A549 (cell line): ENCODE results near the gene LGR5. TPM values are rescaled to one million over a fixed set of nuclear protein-coding genes. Genes with fewer than 3 reads are reported as not detected.

Source experiments
- ATAC-seq, 2 experiments: fragments of 200-7000 bp in 1 of 2; fragments of >200 bp in 1 of 2; cut with Nextera tagmentation in 1 of 2; cut with Tn5 transposase in 1 of 2; 3 replicates each; pipeline versions ENCODE4 v1.8.0 to v1.9.1; 2018 to 2020; ENCODE audit warnings: mild to moderate bottlenecking in 1 of 2, moderate library complexity in 1 of 2
- CTCF ChIA-PET: fragments of 300-600 bp; sonication (Branson Sonifier 250); formaldehyde crosslinking; extraction: SDS; loops from one replicate; lab custom pipeline; 2021; ENCODE audit warnings: antibody characterized with exemption, inconsistent platforms; lab: Yijun Ruan, JAX
- POLR2A ChIA-PET: fragments of 350-600 bp; formaldehyde crosslinking; extraction: SDS; loops from one replicate; lab custom pipeline; 2021; ENCODE audit warnings: antibody characterized with exemption, inconsistent platforms; lab: Yijun Ruan, JAX
- DNase-seq, 2 experiments: peaks; one replicate each; pipeline versions ENCODE4 v3.0.0 to v3.0.0-alpha.2; 2011 to 2016; ENCODE audit warnings: low read depth in 1 of 2, low spot score in 1 of 2
- FAIRE-seq: peaks from 2 replicates; lab custom pipeline; 2011; peaks lifted over from hg19 to GRCh38; lab: Jason Lieb, UNC
- H3K27ac ChIP-seq, 2 experiments: fragments of >200 bp; sonication (Bioruptor Twin); formaldehyde crosslinking; 3 replicates each; pipeline ENCODE4 v1.5.1; 2016 to 2017
- H3K4me1 ChIP-seq: fragments of >200 bp; sonication (Bioruptor Twin); formaldehyde crosslinking; 3 replicates; pipeline ENCODE4 v1.6.1; 2016
- H3K4me2 ChIP-seq: fragments of >200 bp; sonication (Bioruptor Twin); formaldehyde crosslinking; 3 replicates; pipeline ENCODE4 v1.6.1; 2016
- H3K4me3 ChIP-seq: fragments of >200 bp; sonication (Bioruptor Twin); formaldehyde crosslinking; 3 replicates; pipeline ENCODE4 v1.5.1; 2016
- H3K9me3 ChIP-seq: fragments of >200 bp; sonication (Bioruptor Twin); formaldehyde crosslinking; 3 replicates; pipeline ENCODE4 v1.6.1; 2016
- CBX8 ChIP-seq: fragments of 200-600 bp; sonication (generic); IDR thresholded peaks from 2 replicates; pipeline ENCODE4 v1.6.1; 2016
- CHD2 ChIP-seq: fragments of 150-350 bp; IDR thresholded peaks from 2 replicates; pipeline ENCODE4 v1.6.1; 2014; ENCODE audit warnings: low read length; ENCODE audit not compliant: partially characterized antibody
- CHD4 ChIP-seq: fragments of 200-600 bp; sonication (generic); IDR thresholded peaks from 2 replicates; pipeline ENCODE4 v1.6.1; 2016; ENCODE audit warnings: antibody characterized with exemption, mild to moderate bottlenecking, borderline replicate concordance
- EHF ChIP-seq: fragments of 250-450 bp; sonication (Bioruptor Pico); IDR thresholded peaks from 2 replicates; pipeline ENCODE4 v1.5.0; 2020; ENCODE audit warnings: mild to moderate bottlenecking
- FOSB ChIP-seq: fragments of 250-450 bp; sonication (Bioruptor Pico); IDR thresholded peaks from 2 replicates; pipeline ENCODE4 v1.5.0; 2020; ENCODE audit warnings: mild to moderate bottlenecking, moderate library complexity
- HDAC2 ChIP-seq: fragments of 200-600 bp; sonication (generic); IDR thresholded peaks from 2 replicates; pipeline ENCODE4 v1.6.1; 2016
- HEYL ChIP-seq: fragments of 250-450 bp; sonication (Bioruptor Pico); IDR thresholded peaks from 2 replicates; pipeline ENCODE4 v1.8.0; 2021; ENCODE audit warnings: mild to moderate bottlenecking, moderate library complexity
- HOXB5 ChIP-seq: fragments of 250-450 bp; sonication (Bioruptor Pico); IDR thresholded peaks from 2 replicates; pipeline ENCODE4 v1.5.0; 2020; ENCODE audit warnings: mild to moderate bottlenecking, moderate library complexity
- JUN ChIP-seq, 2 experiments: fragments of >200 bp; sonication (Bioruptor Twin); formaldehyde crosslinking; IDR thresholded peaks; 2 replicates in 1 of 2; 3 replicates in 1 of 2; pipeline ENCODE4 v1.6.1; 2016 to 2017
- JUNB ChIP-seq: fragments of >200 bp; sonication (Bioruptor Twin); formaldehyde crosslinking; IDR thresholded peaks from 2 replicates; pipeline ENCODE4 v1.6.1; 2016
- MAFK ChIP-seq: fragments of 450-650 bp; IDR thresholded peaks from 2 replicates; pipeline ENCODE4 v1.6.1; 2014; ENCODE audit not compliant: partially characterized antibody
- MAZ ChIP-seq: fragments of 150-350 bp; IDR thresholded peaks from 2 replicates; pipeline ENCODE4 v1.6.1; 2014; ENCODE audit warnings: antibody characterized with exemption, low read depth, low read length, borderline replicate concordance
- NFE2L2 ChIP-seq: fragments of 150-350 bp; conservative IDR thresholded peaks from 2 replicates; pipeline ENCODE4 v1.6.1; 2014; ENCODE audit warnings: low read length
- PHF8 ChIP-seq: fragments of 200-600 bp; sonication (generic); IDR thresholded peaks from 2 replicates; pipeline ENCODE4 v1.6.1; 2016; ENCODE audit warnings: low read depth, mild to moderate bottlenecking, antibody characterized with exemption, moderate library complexity, borderline replicate concordance
- POLR2AphosphoS2 ChIP-seq: conservative IDR thresholded peaks from 2 replicates; pipeline ENCODE4 v1.6.1; 2012; ENCODE audit warnings: low read length, improper control_type of control experiment, inconsistent platforms
- RARB ChIP-seq: fragments of 250-450 bp; sonication (Bioruptor Pico); IDR thresholded peaks from 2 replicates; pipeline ENCODE4 v1.8.0; 2021; ENCODE audit warnings: mild to moderate bottlenecking, moderate library complexity
- RCOR1 ChIP-seq: fragments of 150-350 bp; IDR thresholded peaks from 2 replicates; pipeline ENCODE4 v1.6.1; 2014; ENCODE audit warnings: antibody characterized with exemption, low read length, low read depth
- TFCP2L1 ChIP-seq: fragments of 250-450 bp; sonication (Bioruptor Pico); IDR thresholded peaks from 2 replicates; pipeline ENCODE4 v1.5.0; 2021; ENCODE audit warnings: mild to moderate bottlenecking
- TP53 ChIP-seq: fragments of 250-450 bp; sonication (Bioruptor Pico); IDR thresholded peaks from 2 replicates; pipeline ENCODE4 v1.5.0; 2021; ENCODE audit warnings: mild to moderate bottlenecking, moderate library complexity
- ZFP36 ChIP-seq: fragments of 450-650 bp; IDR thresholded peaks from 2 replicates; pipeline ENCODE4 v1.6.1; 2014; ENCODE audit warnings: borderline replicate concordance; ENCODE audit not compliant: partially characterized antibody
- ZNF302 ChIP-seq: fragments of 250-450 bp; sonication (Bioruptor Pico); IDR thresholded peaks from 2 replicates; pipeline ENCODE4 v1.9.0; 2021; ENCODE audit warnings: inconsistent platforms, mild to moderate bottlenecking, moderate library complexity
- WGBS: methylation state at CpG from one replicate; pipeline ENCODE4 v1.1.6; 2017; ENCODE audit errors: missing lambda C conversion rate; 5-methylcytosine and 5-hydroxymethylcytosine counted together
- polyA plus RNA-seq, 4 experiments: library from polyadenylated mRNA; depleted of rRNA in 3 of 4; stranded (reverse); fragments of >200 nt; fragmentation: RNase III in 1 of 4; extraction: RNeasy Plus Mini Kit Qiagen cat#74134 plus additional on column Dnase treatment in 1 of 4; gene quantifications; 2 replicates in 3 of 4; 3 replicates in 1 of 4; pipeline ENCODE4 v1.2.3, GENCODE V29; 2011 to 2017
- TF ChIP-seq, protein P1 (sequence below): fragments of 200-600 bp; sonication (generic); IDR thresholded peaks from 2 replicates; pipeline ENCODE4 v1.6.1; 2016; ENCODE audit warnings: antibody characterized with exemption, mild to moderate bottlenecking, moderate library complexity
- TF ChIP-seq, protein P2 (sequence below): fragments of 250-450 bp; sonication (Bioruptor Pico); IDR thresholded peaks from 2 replicates; pipeline ENCODE4 v1.5.0; 2020; ENCODE audit warnings: low read depth, mild to moderate bottlenecking, moderate library complexity
- TF ChIP-seq, protein P3 (sequence below): fragments of >200 bp; sonication (Bioruptor Twin); formaldehyde crosslinking; IDR thresholded peaks from 3 replicates; pipeline ENCODE4 v1.6.1; 2016
- TF ChIP-seq, protein P4 (sequence below): fragments of 150-350 bp; IDR thresholded peaks from 2 replicates; pipeline ENCODE4 v1.6.1; 2014; ENCODE audit warnings: low read depth, mild to moderate bottlenecking, low read length
- TF ChIP-seq, protein P5 (sequence below): fragments of 250-450 bp; sonication (Bioruptor Pico); IDR thresholded peaks from 2 replicates; pipeline ENCODE4 v1.5.0; 2021; ENCODE audit warnings: mild to moderate bottlenecking, moderate library complexity, borderline replicate concordance
- TF ChIP-seq, protein P6 (sequence below): IDR thresholded peaks from 2 replicates; pipeline ENCODE4 v1.6.1; 2012
- TF ChIP-seq, protein P7 (sequence below): fragments of >200 bp; sonication (Bioruptor Twin); formaldehyde crosslinking; IDR thresholded peaks from 2 replicates; pipeline ENCODE4 v1.6.1; 2016

The LGR5 gene
- polyA plus RNA-seq, 2 of the 4 experiments (the other 2 are of a cell fraction), result not detected

DNA sequence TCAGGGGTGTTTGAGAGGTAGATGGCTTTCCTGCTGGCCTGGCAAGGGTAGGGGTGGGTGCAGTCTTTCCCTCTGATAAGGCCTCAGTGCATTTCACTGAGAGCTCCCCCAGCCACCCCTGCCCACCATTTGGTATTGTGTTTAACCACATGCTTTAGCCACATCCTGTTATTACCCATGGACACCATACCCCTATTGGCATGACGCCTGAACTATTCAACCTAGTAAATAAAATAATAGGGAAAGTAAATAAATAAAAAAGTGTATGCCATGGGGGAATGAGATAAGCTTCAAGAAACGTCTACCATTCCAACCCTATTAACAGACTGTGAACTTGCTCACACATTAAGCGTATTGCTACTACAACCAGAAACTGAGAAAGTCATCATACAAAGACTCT is 7.6 kb upstream of the LGR5 start:
- ATAC-seq (no peak), DNase-seq (no peak), FAIRE-seq (no peak)
- TF ChIP-seq JUNB (no peak), TFCP2L1 (CRISPR knock-in tag) (no peak), HEYL (CRISPR knock-in tag) (no peak), PHF8 (no peak), NFE2L2 (no peak), POLR2AphosphoS2 (no peak), RCOR1 (no peak), HDAC2 (no peak), CHD2 (no peak), HOXB5 (no peak), CHD4 (no peak), RARB (CRISPR knock-in tag) (no peak), TP53 (CRISPR knock-in tag) (no peak), CBX8 (no peak), ZNF302 (CRISPR knock-in tag) (no peak), ZFP36 (no peak)
- TF ChIP-seq, protein P1, sequence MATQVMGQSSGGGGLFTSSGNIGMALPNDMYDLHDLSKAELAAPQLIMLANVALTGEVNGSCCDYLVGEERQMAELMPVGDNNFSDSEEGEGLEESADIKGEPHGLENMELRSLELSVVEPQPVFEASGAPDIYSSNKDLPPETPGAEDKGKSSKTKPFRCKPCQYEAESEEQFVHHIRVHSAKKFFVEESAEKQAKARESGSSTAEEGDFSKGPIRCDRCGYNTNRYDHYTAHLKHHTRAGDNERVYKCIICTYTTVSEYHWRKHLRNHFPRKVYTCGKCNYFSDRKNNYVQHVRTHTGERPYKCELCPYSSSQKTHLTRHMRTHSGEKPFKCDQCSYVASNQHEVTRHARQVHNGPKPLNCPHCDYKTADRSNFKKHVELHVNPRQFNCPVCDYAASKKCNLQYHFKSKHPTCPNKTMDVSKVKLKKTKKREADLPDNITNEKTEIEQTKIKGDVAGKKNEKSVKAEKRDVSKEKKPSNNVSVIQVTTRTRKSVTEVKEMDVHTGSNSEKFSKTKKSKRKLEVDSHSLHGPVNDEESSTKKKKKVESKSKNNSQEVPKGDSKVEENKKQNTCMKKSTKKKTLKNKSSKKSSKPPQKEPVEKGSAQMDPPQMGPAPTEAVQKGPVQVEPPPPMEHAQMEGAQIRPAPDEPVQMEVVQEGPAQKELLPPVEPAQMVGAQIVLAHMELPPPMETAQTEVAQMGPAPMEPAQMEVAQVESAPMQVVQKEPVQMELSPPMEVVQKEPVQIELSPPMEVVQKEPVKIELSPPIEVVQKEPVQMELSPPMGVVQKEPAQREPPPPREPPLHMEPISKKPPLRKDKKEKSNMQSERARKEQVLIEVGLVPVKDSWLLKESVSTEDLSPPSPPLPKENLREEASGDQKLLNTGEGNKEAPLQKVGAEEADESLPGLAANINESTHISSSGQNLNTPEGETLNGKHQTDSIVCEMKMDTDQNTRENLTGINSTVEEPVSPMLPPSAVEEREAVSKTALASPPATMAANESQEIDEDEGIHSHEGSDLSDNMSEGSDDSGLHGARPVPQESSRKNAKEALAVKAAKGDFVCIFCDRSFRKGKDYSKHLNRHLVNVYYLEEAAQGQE, result no peak
- TF ChIP-seq, protein P2, sequence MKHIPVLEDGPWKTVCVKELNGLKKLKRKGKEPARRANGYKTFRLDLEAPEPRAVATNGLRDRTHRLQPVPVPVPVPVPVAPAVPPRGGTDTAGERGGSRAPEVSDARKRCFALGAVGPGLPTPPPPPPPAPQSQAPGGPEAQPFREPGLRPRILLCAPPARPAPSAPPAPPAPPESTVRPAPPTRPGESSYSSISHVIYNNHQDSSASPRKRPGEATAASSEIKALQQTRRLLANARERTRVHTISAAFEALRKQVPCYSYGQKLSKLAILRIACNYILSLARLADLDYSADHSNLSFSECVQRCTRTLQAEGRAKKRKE, result no peak
- TF ChIP-seq, protein P3, sequence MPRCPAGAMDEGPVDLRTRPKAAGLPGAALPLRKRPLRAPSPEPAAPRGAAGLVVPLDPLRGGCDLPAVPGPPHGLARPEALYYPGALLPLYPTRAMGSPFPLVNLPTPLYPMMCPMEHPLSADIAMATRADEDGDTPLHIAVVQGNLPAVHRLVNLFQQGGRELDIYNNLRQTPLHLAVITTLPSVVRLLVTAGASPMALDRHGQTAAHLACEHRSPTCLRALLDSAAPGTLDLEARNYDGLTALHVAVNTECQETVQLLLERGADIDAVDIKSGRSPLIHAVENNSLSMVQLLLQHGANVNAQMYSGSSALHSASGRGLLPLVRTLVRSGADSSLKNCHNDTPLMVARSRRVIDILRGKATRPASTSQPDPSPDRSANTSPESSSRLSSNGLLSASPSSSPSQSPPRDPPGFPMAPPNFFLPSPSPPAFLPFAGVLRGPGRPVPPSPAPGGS, result no peak
- TF ChIP-seq, protein P4, sequence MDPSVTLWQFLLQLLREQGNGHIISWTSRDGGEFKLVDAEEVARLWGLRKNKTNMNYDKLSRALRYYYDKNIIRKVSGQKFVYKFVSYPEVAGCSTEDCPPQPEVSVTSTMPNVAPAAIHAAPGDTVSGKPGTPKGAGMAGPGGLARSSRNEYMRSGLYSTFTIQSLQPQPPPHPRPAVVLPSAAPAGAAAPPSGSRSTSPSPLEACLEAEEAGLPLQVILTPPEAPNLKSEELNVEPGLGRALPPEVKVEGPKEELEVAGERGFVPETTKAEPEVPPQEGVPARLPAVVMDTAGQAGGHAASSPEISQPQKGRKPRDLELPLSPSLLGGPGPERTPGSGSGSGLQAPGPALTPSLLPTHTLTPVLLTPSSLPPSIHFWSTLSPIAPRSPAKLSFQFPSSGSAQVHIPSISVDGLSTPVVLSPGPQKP, result no peak
- ChIA-PET CTCF (interaction anchor here (0.5 to 2.5 kb wide), 3 partner anchors 17 to 883 kb away, joined by 3 to 9 read pairs (median 3); no protein-coding TSS in a partner anchor), POLR2A (no interaction called here)
- H3K27ac ChIP-seq, result no peak overlapping the region
- WGBS, result 28% methylated on average over 3 of the region's 3 CpGs
- H3K9me3 ChIP-seq, result peaks cover 19% of the 10 kb centered on the region
- H3K4me1 ChIP-seq, result no peaks in the 10 kb centered on the region
- no peak overlapping the region for H3K4me2 ChIP-seq
- no peak overlapping the region for H3K4me3 ChIP-seq

DNA sequence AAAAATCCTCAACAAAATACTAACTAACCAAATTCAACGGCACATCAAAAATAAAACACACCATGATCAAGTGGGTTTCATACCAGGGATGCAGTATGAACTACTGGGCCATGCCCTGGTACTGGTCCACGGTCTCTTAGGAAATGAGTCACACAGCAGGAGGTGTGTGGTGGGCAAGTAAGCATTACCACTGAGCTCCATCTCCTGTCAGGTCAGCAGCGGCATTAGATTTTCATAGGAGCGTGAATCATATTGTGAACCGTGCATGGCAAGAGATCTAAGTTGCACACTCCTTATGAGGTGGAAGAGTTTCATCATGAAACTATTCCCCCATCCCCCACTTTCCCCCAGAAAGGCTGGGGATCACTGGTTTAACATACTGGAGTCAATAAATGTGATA is 6.7 kb upstream of the LGR5 start:
- ATAC-seq, result no peak
- Histone ChIP-seq H3K4me1 (no peaks in the 10 kb centered on the region), H3K4me2 (no peak overlapping the region), H3K27ac (no peak overlapping the region), H3K4me3 (no peak overlapping the region), H3K9me3 (peaks cover 27% of the 10 kb centered on the region)
- POLR2A ChIA-PET, result no interaction called here
- CTCF ChIA-PET, result interaction anchor here (2.5 kb wide), 1 partner anchor 18 kb away, joined by 9 read pairs; no protein-coding TSS in a partner anchor
- no peak for DNase-seq
- no peak for FAIRE-seq
- WGBS, result 32% methylated on average over 5 of the region's 5 CpGs
- TF ChIP-seq JUN (IDR thresholded peaks at IDR 0.05) (no peak), FOSB (no peak), EHF (CRISPR knock-in tag) (no peak), ZFP36 (no peak), MAZ (no peak), HEYL (CRISPR knock-in tag) (no peak), MAFK (no peak)
- TF ChIP-seq, protein P5, sequence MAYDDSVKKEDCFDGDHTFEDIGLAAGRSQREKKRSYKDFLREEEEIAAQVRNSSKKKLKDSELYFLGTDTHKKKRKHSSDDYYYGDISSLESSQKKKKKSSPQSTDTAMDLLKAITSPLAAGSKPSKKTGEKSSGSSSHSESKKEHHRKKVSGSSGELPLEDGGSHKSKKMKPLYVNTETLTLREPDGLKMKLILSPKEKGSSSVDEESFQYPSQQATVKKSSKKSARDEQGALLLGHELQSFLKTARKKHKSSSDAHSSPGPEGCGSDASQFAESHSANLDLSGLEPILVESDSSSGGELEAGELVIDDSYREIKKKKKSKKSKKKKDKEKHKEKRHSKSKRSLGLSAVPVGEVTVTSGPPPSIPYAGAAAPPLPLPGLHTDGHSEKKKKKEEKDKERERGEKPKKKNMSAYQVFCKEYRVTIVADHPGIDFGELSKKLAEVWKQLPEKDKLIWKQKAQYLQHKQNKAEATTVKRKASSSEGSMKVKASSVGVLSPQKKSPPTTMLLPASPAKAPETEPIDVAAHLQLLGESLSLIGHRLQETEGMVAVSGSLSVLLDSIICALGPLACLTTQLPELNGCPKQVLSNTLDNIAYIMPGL (CRISPR knock-in tag), result no peak
- TF ChIP-seq, protein P6, sequence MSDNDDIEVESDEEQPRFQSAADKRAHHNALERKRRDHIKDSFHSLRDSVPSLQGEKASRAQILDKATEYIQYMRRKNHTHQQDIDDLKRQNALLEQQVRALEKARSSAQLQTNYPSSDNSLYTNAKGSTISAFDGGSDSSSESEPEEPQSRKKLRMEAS, result no peak
- TF ChIP-seq, protein P2, result no peak
- TF ChIP-seq, protein P7, sequence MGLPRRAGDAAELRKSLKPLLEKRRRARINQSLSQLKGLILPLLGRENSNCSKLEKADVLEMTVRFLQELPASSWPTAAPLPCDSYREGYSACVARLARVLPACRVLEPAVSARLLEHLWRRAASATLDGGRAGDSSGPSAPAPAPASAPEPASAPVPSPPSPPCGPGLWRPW, result no peak
